Measurements from ENCODE around the gene PLXNA3. TPM values are rescaled to one million over a fixed set of nuclear protein-coding genes. Genes with fewer than 3 reads are reported as not detected.
A peak's percentile ranks its signal among the peaks of the same experiment; 100 is the strongest.

Gene PLXNA3
- total RNA-seq, 3 donors from 2014 or later (not counting 1 experiment from before 2014, with no cell fraction given), result 20.8 to 34.3 (median 32.2) TPM

DNA sequence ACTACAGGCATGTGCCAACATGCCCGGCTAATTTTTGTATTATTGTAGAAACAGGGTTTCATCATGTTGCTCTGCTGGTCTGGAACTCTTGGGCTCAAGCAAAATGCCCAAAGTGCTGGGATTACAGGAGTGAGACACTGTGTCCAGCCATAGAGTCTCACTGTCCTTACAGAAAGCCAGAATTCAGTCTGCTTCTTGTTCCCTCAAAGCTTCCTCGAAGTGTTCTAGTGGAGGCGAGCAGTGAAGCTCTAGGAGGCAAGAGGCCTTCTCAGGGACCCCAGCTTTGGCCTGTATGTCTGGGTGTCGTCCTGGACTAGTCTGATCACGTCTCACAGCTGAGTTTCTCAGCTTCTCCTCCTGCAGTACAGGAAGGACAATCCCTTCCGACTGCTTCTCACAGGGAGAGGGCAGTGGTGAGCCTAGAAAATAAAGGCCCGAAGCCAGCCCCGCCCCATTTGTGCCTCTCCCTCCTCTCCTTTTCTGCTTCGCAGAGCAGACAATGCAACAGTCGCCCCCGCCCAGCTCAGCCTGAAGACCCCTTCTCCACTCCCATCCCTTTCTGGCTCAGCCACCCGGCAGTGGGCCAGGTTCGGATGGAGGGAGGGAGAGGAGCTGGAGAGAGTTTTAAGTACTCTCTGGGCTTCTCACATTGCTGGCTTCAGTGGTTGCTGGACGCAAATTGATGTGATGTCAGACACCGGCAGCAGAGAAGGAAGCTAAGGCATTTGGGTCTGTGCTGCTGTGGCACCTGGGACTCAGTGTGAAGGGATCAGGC is 69.0 kb downstream of the PLXNA3 start:
- H3K4me1 Mint-ChIP-seq, result peaks cover 19 to 20% of the 10 kb centered on the region in 2 donors
- TF ChIP-seq CTCF (IDR thresholded peaks at IDR 0.05), result no peak
- no peaks in the 10 kb centered on the region for H3K36me3 Mint-ChIP-seq
- ATAC-seq, result peak; percentile 73 to 86 (median 79)
- Histone ChIP-seq H3K36me3 (ENCODE audit: control insufficient read depth, insufficient read depth, low read length) (no peaks in the 10 kb centered on the region), H3K27me3 (ENCODE audit: control insufficient read depth, insufficient read depth, low read length) (no peaks in the 10 kb centered on the region), H3K4me3 (ENCODE audit: low read length) (no peak overlapping the region), H3K9me3 (ENCODE audit: control insufficient read depth, insufficient read depth, low read length) (no peaks in the 10 kb centered on the region), H3K27ac (ENCODE audit: low read length) (no peak overlapping the region), H3K4me1 (ENCODE audit: control insufficient read depth, insufficient read depth, low read length) (peaks cover 17% of the 10 kb centered on the region)
- H3K9me3 Mint-ChIP-seq, result no peaks in the 10 kb centered on the region
- H3K27ac Mint-ChIP-seq, result peak overlapping the region; percentile 60 to 79
- H3K27me3 Mint-ChIP-seq (ENCODE audit: low read depth in 2 of 2), result no peaks in the 10 kb centered on the region
- intact Hi-C loops (cut with micrococcal nuclease), result no loop called here
- WGBS (ENCODE audit: insufficient coverage), result 3% methylated on average over 10 of the region's 15 CpGs
- peak; percentile 28 to 72 for DNase-seq
- peak overlapping the region; percentile 25 for H3K4me3 Mint-ChIP-seq

Other genes with a start within 250 kb of the PLXNA3 start
- gene OPN1MW2, start 238.5 kb upstream of the PLXNA3 start, total RNA-seq, result not detected
- gene OPN1MW3, start 200.7 kb upstream of the PLXNA3 start, total RNA-seq, result not detected
- gene TEX28, start 163.2 kb upstream of the PLXNA3 start, total RNA-seq, result under 1 TPM in 1 of 3 donors, not detected in 2; 0.61 TPM
- 10 to 100 TPM; 17.1 to 42.8 (median 28.8) TPM for gene TKTL1, start 162.5 kb upstream of the PLXNA3 start, total RNA-seq
- 1,000 to 10,000 TPM; 2,872 to 3,483 (median 2,927) TPM for gene FLNA, start 83.6 kb upstream of the PLXNA3 start, total RNA-seq
- 100 to 1,000 TPM; 141 to 175 (median 152) TPM for gene EMD, start 79.0 kb upstream of the PLXNA3 start, total RNA-seq
- 1,000 to 10,000 TPM; 2,249 to 2,456 (median 2,324) TPM for gene RPL10, start 59.9 kb upstream of the PLXNA3 start, total RNA-seq
- gene DNASE1L1, start 49.0 kb upstream of the PLXNA3 start, total RNA-seq, result 10 to 100 TPM; 16.7 to 19.6 (median 16.8) TPM
- gene TAFAZZIN, start 46.7 kb upstream of the PLXNA3 start, total RNA-seq, result 10 to 100 TPM; 67.3 to 87.2 (median 67.7) TPM
- gene ATP6AP1, start 29.6 kb upstream of the PLXNA3 start, total RNA-seq, result 10 to 100 TPM; 62.4 to 71.7 (median 65.9) TPM
- gene GDI1, start 21.1 kb upstream of the PLXNA3 start, total RNA-seq, result 100 to 1,000 TPM; 138 to 174 (median 140) TPM
- 10 to 100 TPM; 48.9 to 63.2 (median 54.1) TPM for gene FAM50A, start 14.1 kb upstream of the PLXNA3 start, total RNA-seq
- 10 to 100 TPM; 10.8 to 12.5 (median 10.9) TPM for gene LAGE3, start 21.0 kb downstream of the PLXNA3 start, total RNA-seq
- gene UBL4A, start 28.3 kb downstream of the PLXNA3 start, total RNA-seq, result 10 to 100 TPM; 11.7 to 22.4 (median 17.6) TPM
- 10 to 100 TPM; 26.5 to 42.1 (median 31.8) TPM for gene SLC10A3, start 32.3 kb downstream of the PLXNA3 start, total RNA-seq
- gene FAM3A, start 58.0 kb downstream of the PLXNA3 start, total RNA-seq, result 10 to 100 TPM; 31.1 to 38.0 (median 37.3) TPM
- gene G6PD, start 88.6 kb downstream of the PLXNA3 start, total RNA-seq, result 100 to 1,000 TPM; 184 to 220 (median 197) TPM
- 10 to 100 TPM; 64.8 to 84.6 (median 84.1) TPM for gene IKBKG, start 89.3 kb downstream of the PLXNA3 start, total RNA-seq
- not detected for gene CTAG1A, start 126.9 kb downstream of the PLXNA3 start, total RNA-seq
- gene CTAG1B, start 161.0 kb downstream of the PLXNA3 start, total RNA-seq, result not detected
- gene CTAG2, start 195.3 kb downstream of the PLXNA3 start, total RNA-seq, result not detected